Upper lobe of left lung (tissue), 6 donors: Measurements from ENCODE around the gene DUSP6. TPM values are rescaled to one million over a fixed set of nuclear protein-coding genes. Genes with fewer than 3 reads are reported as not detected.

Experiments
- ATAC-seq, 2 donors: fragments of 200-7000 bp; cut with Tn5 transposase; one replicate each; pipeline ENCODE4 v1.9.1; 2022; ENCODE audit warnings: mild to moderate bottlenecking in 2 of 2, moderate library complexity in 2 of 2; ENCODE audit not compliant: low FRiP score in 2 of 2
- DNase-seq, 2 donors: peaks; one replicate each; pipeline ENCODE4 v3.0.0-alpha.2; 2019 to 2020
- H3K27ac ChIP-seq, 4 donors: fragments of 200-600 bp; sonication (generic); one replicate each; pipeline ENCODE4 v1.5.1; 2016 to 2019
- H3K27me3 ChIP-seq, 4 donors: fragments of 200-600 bp; sonication (generic); one replicate each; pipeline ENCODE4 v1.5.1; 2017 to 2019
- H3K36me3 ChIP-seq, 4 donors: fragments of 200-600 bp; sonication (generic); one replicate each; pipeline ENCODE4 v1.5.1; 2016 to 2019
- H3K4me1 ChIP-seq, 4 donors: fragments of 200-600 bp; sonication (generic); one replicate each; pipeline ENCODE4 v1.5.1; 2018 to 2019
- H3K4me3 ChIP-seq, 4 donors: fragments of 200-600 bp; sonication (generic); one replicate each; pipeline ENCODE4 v1.5.1; 2017 to 2019; ENCODE audit warnings: mild to moderate bottlenecking in 2 of 4, moderate library complexity in 1 of 4
- H3K9me3 ChIP-seq, 4 donors: fragments of 200-600 bp; sonication (generic); one replicate each; pipeline ENCODE4 v1.5.1; 2018 to 2019
- EP300 ChIP-seq, 4 donors: sonication (generic); formaldehyde crosslinking; IDR thresholded peaks; one replicate each; pipeline ENCODE4 v1.5.1; 2017; ENCODE audit warnings: antibody characterized with exemption in 4 of 4, control low read depth in 2 of 4
- POLR2A ChIP-seq, 4 donors: fragments of 450-650 bp; IDR thresholded peaks; one replicate each; pipeline ENCODE4 v1.5.1; 2016 to 2017; ENCODE audit warnings: antibody characterized with exemption in 4 of 4, mild to moderate bottlenecking in 2 of 4
- POLR2AphosphoS5 ChIP-seq, 2 donors: sonication (generic); formaldehyde crosslinking; IDR thresholded peaks; one replicate each; pipeline ENCODE4 v1.5.1; 2017; ENCODE audit warnings: antibody characterized with exemption in 2 of 2
- WGBS, 2 donors: methylation state at CpG; one replicate each; pipeline ENCODE4 v1.1.5; 2017 to 2018; 5-methylcytosine and 5-hydroxymethylcytosine counted together
- total RNA-seq, 6 donors: library from RNA; depleted of rRNA in 4 of 6; stranded (reverse); fragments of >200 nt in 4 of 6; gene quantifications; one replicate each; pipeline versions ENCODE4 v1.1.0 to v1.2.1, GENCODE V29; 2016 to 2021
- TF ChIP-seq, protein P1 (sequence below), 6 experiments: fragments of 450-650 bp in 4 of 6; fragments of 200-600 bp in 2 of 6; sonication (generic) in 2 of 6; IDR thresholded peaks; one replicate each; pipeline ENCODE4 v1.5.1; 2016 to 2019; ENCODE audit warnings: antibody characterized with exemption in 6 of 6
- donor health status: DM: no; HTN: no; CAD: no; lungs with moderate emphysema.
- donor health status: DM: no; HTN: yes; CAD: no; lungs with severe emphysema.

The DUSP6 gene
- total RNA-seq, 6 donors from 2014 or later: 18.4 to 236 (median 86.0) TPM

DNA sequence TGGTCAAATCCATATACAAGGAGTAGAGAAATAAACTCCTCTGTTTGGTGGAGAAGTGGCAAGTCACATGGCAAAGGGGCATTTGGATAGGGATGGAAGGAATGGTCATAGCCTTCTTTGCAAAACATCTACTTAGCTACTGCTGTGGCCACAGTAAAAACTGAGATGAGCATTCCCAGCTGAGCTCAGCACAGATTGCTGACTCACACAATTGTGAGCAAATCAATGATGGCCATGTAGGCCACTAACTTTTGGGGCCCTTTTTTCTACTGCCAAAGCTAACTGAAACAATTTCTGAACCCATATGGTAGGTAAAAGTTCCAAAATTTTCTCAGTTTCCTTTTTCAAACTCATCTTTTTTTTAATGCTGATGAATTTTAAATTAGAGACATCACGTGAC lies 31.6 kb downstream of the DUSP6 start:
- Histone ChIP-seq H3K4me1 (peaks cover 8 to 16% (median 12%) of the 10 kb centered on the region in 4 donors), H3K27me3 (no peaks in the 10 kb centered on the region), H3K4me3 (no peak overlapping the region), H3K27ac (no peak overlapping the region), H3K36me3 (no peaks in the 10 kb centered on the region), H3K9me3 (no peaks in the 10 kb centered on the region)
- no peak for ATAC-seq
- TF ChIP-seq EP300 (IDR thresholded peaks at IDR 0.05) (no peak), POLR2A (IDR thresholded peaks at IDR 0.05) (no peak)
- WGBS, 2 donors: 95 to 100% methylated on average over 1 of the region's 1 CpG
- DNase-seq: no peak

DNA sequence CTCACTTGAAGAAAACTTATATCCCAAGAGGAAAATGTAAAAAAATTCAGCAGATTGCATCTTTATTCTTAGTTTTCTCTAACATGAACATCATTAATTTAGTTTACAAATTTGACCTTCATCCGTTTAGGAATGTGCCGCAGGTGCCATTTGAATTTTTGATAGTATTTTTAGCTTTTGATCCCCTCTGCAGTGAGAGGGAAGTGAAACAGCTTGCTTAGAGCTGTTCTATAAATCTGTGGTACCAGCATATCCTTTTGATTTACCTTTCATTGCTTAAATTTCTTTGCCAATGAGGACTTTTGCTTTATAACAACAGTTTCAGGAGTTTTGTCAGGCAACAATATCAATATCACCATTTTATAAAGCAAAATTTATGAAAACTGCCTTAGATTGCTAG lies 32.7 kb downstream of the DUSP6 start:
- 70 to 86% methylated on average over 2 of the region's 2 CpGs for WGBS, 2 donors

DNA sequence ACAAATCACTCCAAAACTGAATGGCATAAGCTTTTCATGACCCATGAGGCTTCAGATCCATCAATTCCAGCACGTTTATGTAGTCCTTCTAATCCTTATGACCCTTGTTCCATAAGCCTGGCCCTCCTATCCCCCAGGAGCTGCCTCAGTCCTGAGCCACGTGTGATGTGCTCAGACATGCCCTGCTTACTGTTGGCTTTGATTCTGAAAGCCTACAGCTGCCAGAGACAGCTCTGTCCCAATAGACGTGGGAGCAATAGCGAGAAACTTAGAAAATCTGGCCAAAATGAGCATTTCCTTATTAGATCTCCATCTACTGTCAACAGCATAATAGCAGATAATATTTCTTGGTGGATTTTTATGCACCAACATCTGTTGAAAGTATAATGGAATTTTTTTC lies 33.2 kb downstream of the DUSP6 start:
- 76 to 78% methylated on average over 4 of the region's 4 CpGs for WGBS, 2 donors
- Histone ChIP-seq H3K27ac (no peak overlapping the region), H3K4me1 (peaks cover 5 to 10% (median 9%) of the 10 kb centered on the region in 4 donors), H3K9me3 (no peaks in the 10 kb centered on the region), H3K36me3 (no peaks in the 10 kb centered on the region), H3K27me3 (no peaks in the 10 kb centered on the region), H3K4me3 (no peak overlapping the region)
- TF ChIP-seq POLR2AphosphoS5 (IDR thresholded peaks at IDR 0.05) (peak; percentile 29 to 52), POLR2A (IDR thresholded peaks at IDR 0.05) (no peak)
- TF ChIP-seq, protein P1, sequence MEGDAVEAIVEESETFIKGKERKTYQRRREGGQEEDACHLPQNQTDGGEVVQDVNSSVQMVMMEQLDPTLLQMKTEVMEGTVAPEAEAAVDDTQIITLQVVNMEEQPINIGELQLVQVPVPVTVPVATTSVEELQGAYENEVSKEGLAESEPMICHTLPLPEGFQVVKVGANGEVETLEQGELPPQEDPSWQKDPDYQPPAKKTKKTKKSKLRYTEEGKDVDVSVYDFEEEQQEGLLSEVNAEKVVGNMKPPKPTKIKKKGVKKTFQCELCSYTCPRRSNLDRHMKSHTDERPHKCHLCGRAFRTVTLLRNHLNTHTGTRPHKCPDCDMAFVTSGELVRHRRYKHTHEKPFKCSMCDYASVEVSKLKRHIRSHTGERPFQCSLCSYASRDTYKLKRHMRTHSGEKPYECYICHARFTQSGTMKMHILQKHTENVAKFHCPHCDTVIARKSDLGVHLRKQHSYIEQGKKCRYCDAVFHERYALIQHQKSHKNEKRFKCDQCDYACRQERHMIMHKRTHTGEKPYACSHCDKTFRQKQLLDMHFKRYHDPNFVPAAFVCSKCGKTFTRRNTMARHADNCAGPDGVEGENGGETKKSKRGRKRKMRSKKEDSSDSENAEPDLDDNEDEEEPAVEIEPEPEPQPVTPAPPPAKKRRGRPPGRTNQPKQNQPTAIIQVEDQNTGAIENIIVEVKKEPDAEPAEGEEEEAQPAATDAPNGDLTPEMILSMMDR (IDR thresholded peaks at IDR 0.05): no peak
- ATAC-seq (peak in 1 of 2 donors; percentile 53), DNase-seq (no peak)

More for the DNA sequence above, 32.7 kb downstream of the DUSP6 start:
- no peaks in the 10 kb centered on the region for H3K36me3 ChIP-seq
- no peak for ATAC-seq
- no peaks in the 10 kb centered on the region for H3K27me3 ChIP-seq
- peaks cover 5 to 10% (median 9%) of the 10 kb centered on the region in 4 donors for H3K4me1 ChIP-seq
- H3K4me3 ChIP-seq: no peak overlapping the region
- no peak overlapping the region for H3K27ac ChIP-seq
- DNase-seq: no peak
- no peaks in the 10 kb centered on the region for H3K9me3 ChIP-seq
- TF ChIP-seq EP300 (IDR thresholded peaks at IDR 0.05): no peak

DNA sequence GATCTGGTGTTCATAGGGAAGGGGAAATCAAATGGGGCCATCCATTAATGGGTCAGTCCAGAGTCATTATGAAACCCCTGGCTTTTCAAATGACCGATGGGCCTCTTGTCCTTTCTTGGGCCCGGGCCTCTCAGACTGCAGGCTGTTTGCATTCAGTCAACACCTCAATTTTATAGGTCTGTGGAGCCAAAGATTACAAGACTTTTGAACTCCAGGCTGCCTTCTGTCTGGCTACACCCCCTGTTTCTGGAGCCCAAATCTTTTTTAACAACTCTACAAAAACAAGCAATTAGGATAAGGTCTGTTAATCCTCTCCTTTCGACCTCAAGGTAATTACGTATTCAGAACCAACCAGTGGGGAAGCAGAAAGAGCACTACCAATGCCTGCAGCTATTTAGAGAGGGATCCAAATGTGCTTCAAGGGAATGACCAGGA lies 35.6 kb downstream of the DUSP6 start:
- no peaks in the 10 kb centered on the region for H3K36me3 ChIP-seq
- H3K27ac ChIP-seq: no peak overlapping the region
- no peak for ATAC-seq
- H3K4me1 ChIP-seq: peaks cover 5 to 10% (median 9%) of the 10 kb centered on the region in 4 donors
- TF ChIP-seq, protein P1 (IDR thresholded peaks at IDR 0.05): no peak
- TF ChIP-seq POLR2AphosphoS5 (IDR thresholded peaks at IDR 0.05) (no peak), EP300 (IDR thresholded peaks at IDR 0.05) (no peak), POLR2A (IDR thresholded peaks at IDR 0.05) (no peak)
- WGBS, 2 donors: 53 to 57% methylated on average over 4 of the region's 4 CpGs
- no peaks in the 10 kb centered on the region for H3K27me3 ChIP-seq
- H3K9me3 ChIP-seq: no peaks in the 10 kb centered on the region
- peak in 1 of 2 donors; percentile 40 for DNase-seq
- H3K4me3 ChIP-seq: no peak overlapping the region

DNA sequence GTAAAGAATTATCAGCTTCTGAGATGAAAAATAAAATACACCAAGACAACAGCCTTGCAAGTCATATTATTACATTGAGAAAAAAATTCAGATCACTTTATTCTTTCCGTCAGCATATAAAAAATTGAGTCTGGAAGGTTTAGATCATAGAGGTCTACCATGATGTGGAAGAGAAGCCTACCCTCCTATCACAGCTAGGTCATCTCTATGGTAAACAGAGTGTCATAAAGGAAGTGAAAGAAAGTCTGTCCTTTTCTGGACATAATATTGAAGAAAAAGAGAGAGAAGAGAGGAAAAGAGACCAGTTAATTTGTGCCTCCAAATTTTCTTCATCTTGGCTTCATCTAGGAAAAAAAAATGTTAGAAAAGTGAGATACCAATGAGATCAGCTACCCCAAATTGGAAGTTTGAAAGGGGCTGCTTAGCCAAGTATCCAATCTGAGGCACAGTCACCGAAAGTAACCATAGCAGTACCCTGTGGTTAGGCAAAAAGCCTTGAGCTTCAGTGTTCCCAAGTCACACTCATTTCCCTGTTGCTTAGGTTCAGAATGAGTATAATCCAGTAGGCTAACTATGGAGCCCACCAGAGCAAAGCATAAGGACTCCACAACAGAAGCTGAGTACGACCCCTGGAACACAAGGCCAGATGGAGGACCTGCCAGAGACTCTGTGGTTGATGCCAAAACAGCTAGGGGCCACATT lies 38.1 kb downstream of the DUSP6 start:
- no peak for DNase-seq
- H3K27me3 ChIP-seq: no peaks in the 10 kb centered on the region
- H3K27ac ChIP-seq: no peak overlapping the region
- H3K9me3 ChIP-seq: no peaks in the 10 kb centered on the region
- H3K36me3 ChIP-seq: no peaks in the 10 kb centered on the region
- peaks cover 5 to 10% (median 8%) of the 10 kb centered on the region in 4 donors for H3K4me1 ChIP-seq
- no peak for ATAC-seq
- H3K4me3 ChIP-seq: no peak overlapping the region
- WGBS, 2 donors: 84 to 100% methylated on average over 3 of the region's 3 CpGs
- TF ChIP-seq POLR2A (IDR thresholded peaks at IDR 0.05): no peak
- no peak for TF ChIP-seq EP300 (IDR thresholded peaks at IDR 0.05)
- TF ChIP-seq, protein P1 (IDR thresholded peaks at IDR 0.05): no peak
- no peak for TF ChIP-seq POLR2AphosphoS5 (IDR thresholded peaks at IDR 0.05)
